H1 (cell line): ENCODE data around the gene NSUN2. TPM values are rescaled to one million over a fixed set of nuclear protein-coding genes. Genes with fewer than 3 reads are reported as not detected.

Experiments
- CTCF ChIA-PET: fragments of 300-600 bp; sonication (Branson Sonifier 250); formaldehyde crosslinking; loops from one replicate; lab custom pipeline; 2021; ENCODE audit not compliant: partially characterized antibody; lab: Charles Lee
- POLR2A ChIA-PET: fragments of 300-600 bp; sonication (Branson Sonifier 250); formaldehyde crosslinking; loops from one replicate; lab custom pipeline; 2021; ENCODE audit warnings: inconsistent platforms; ENCODE audit not compliant: partially characterized antibody; lab: Charles Lee
- DNase-seq, 2 experiments: peaks; one replicate each; pipeline versions ENCODE4 v3.0.0 to v3.0.0-alpha.2; 2010 to 2022; ENCODE audit warnings: low spot score in 2 of 2, low read depth in 1 of 2, mixed read lengths in 1 of 2
- FAIRE-seq: peaks from 2 replicates; lab custom pipeline; 2011; peaks lifted over from hg19 to GRCh38; lab: Jason Lieb, UNC
- H2AFZ ChIP-seq: 2 replicates; pipeline ENCODE4 v1.8.1; 2012; ENCODE audit warnings: low read length, inconsistent platforms
- H2AK5ac ChIP-seq: 2 replicates; pipeline ENCODE4 v1.6.1; 2013; ENCODE audit warnings: low read depth, low read length
- H2BK120ac ChIP-seq: replicated peaks from 2 replicates; pipeline ENCODE3; 2013; ENCODE audit warnings: low read depth, low read length, inconsistent platforms
- H2BK12ac ChIP-seq: 2 replicates; pipeline ENCODE4 v1.6.1; 2013; ENCODE audit warnings: low read depth, low read length
- H2BK15ac ChIP-seq: 2 replicates; pipeline ENCODE4 v1.6.1; 2013; ENCODE audit warnings: low read length
- H2BK20ac ChIP-seq: 2 replicates; pipeline ENCODE4 v1.6.1; 2013; ENCODE audit warnings: low read length
- H2BK5ac ChIP-seq: 2 replicates; pipeline ENCODE4 v1.6.1; 2013; ENCODE audit warnings: low read depth, low read length
- H3K14ac ChIP-seq: 2 replicates; pipeline ENCODE4 v1.6.1; 2013; ENCODE audit warnings: inconsistent platforms; ENCODE audit not compliant: insufficient read length
- H3K18ac ChIP-seq: 2 replicates; pipeline ENCODE4 v1.6.1; 2013; ENCODE audit warnings: low read length; ENCODE audit errors: extremely low read depth
- H3K23ac ChIP-seq: 2 replicates; pipeline ENCODE4 v1.6.1; 2013; ENCODE audit warnings: inconsistent platforms; ENCODE audit not compliant: insufficient read length
- H3K23me2 ChIP-seq: 2 replicates; pipeline ENCODE4 v1.6.1; 2013; ENCODE audit warnings: low read depth, low read length
- H3K27ac ChIP-seq: 2 replicates; pipeline ENCODE4 v1.6.1; 2011; ENCODE audit warnings: low read depth, low read length, inconsistent platforms
- H3K27me3 ChIP-seq, 4 experiments: replicated peaks in 1 of 4; 1 replicate in 1 of 4; 2 replicates in 3 of 4; pipeline versions ENCODE4 v1.6.1 to v1.8.1; 2011 to 2013; ENCODE audit warnings: low read length in 3 of 4, mild to moderate bottlenecking in 3 of 4, inconsistent platforms in 2 of 4, mixed read lengths in 2 of 4, moderate library complexity in 1 of 4; ENCODE audit not compliant: control insufficient read depth in 3 of 4, insufficient read depth in 3 of 4; ENCODE audit errors: extremely low read depth in 1 of 4
- H3K36me3 ChIP-seq, 4 experiments: 2 replicates each; pipeline versions ENCODE4 v1.6.1 to v1.8.1; 2011 to 2013; ENCODE audit warnings: mild to moderate bottlenecking in 4 of 4, low read length in 3 of 4, moderate library complexity in 2 of 4, control low read depth in 1 of 4, inconsistent platforms in 1 of 4; ENCODE audit not compliant: insufficient read depth in 4 of 4, control insufficient read depth in 2 of 4
- H3K4ac ChIP-seq: replicated peaks from 2 replicates; pipeline ENCODE3; 2013; ENCODE audit warnings: low read length, low read depth, mixed read lengths, inconsistent platforms; ENCODE audit not compliant: insufficient read length
- H3K4me1 ChIP-seq, 4 experiments: replicated peaks in 1 of 4; 1 replicate in 1 of 4; 2 replicates in 3 of 4; pipeline versions ENCODE4 v1.6.1 to v1.8.1; 2011 to 2013; ENCODE audit warnings: low read length in 3 of 4, inconsistent platforms in 2 of 4, mixed read lengths in 1 of 4; ENCODE audit not compliant: insufficient read depth in 4 of 4, control insufficient read depth in 3 of 4
- H3K4me2 ChIP-seq, 2 experiments: 2 replicates each; pipeline versions ENCODE4 v1.6.1 to v1.8.1; 2011 to 2013; ENCODE audit warnings: low read depth in 2 of 2, low read length in 2 of 2, control low read depth in 1 of 2, inconsistent platforms in 1 of 2, mild to moderate bottlenecking in 1 of 2; ENCODE audit not compliant: insufficient read depth in 1 of 2
- H3K4me3 ChIP-seq, 4 experiments: fragments of 200-600, 300-600 bp in 1 of 4; sonication (generic), shearing (Covaris generic), sonication (Bioruptor Twin) in 1 of 4; 2 replicates each; pipeline versions ENCODE4 v1.5.1 to v1.8.1; 2011 to 2016; ENCODE audit warnings: low read length in 4 of 4, low read depth in 3 of 4, control low read depth in 2 of 4, inconsistent platforms in 2 of 4, mild to moderate bottlenecking in 2 of 4, mixed read lengths in 1 of 4, moderate library complexity in 1 of 4; ENCODE audit not compliant: insufficient read depth in 2 of 4; ENCODE audit errors: extremely low read depth in 1 of 4
- H3K56ac ChIP-seq: replicated peaks from 2 replicates; pipeline ENCODE3; 2013; ENCODE audit warnings: low read depth, mild to moderate bottlenecking, mixed read lengths, low read length, inconsistent platforms; ENCODE audit not compliant: insufficient read length
- H3K79me1 ChIP-seq: 2 replicates; pipeline ENCODE4 v1.6.1; 2013; ENCODE audit warnings: low read depth, low read length, control low read depth
- H3K79me2 ChIP-seq, 2 experiments: 2 replicates each; pipeline versions ENCODE4 v1.6.1 to v1.8.1; 2012 to 2013; ENCODE audit warnings: low read length in 2 of 2, mild to moderate bottlenecking in 2 of 2, inconsistent platforms in 1 of 2; ENCODE audit not compliant: insufficient read depth in 2 of 2, control insufficient read depth in 1 of 2
- H3K9ac ChIP-seq, 4 experiments: replicated peaks in 1 of 4; 1 replicate in 1 of 4; 2 replicates in 3 of 4; pipeline versions ENCODE4 v1.6.1 to v1.8.1; 2011 to 2013; ENCODE audit warnings: low read depth in 3 of 4, low read length in 3 of 4, control low read depth in 2 of 4, mild to moderate bottlenecking in 2 of 4, moderate library complexity in 2 of 4, inconsistent platforms in 1 of 4; ENCODE audit errors: extremely low read depth in 1 of 4
- H3K9me3 ChIP-seq, 2 experiments: 2 replicates each; pipeline versions ENCODE4 v1.6.1 to v1.8.1; 2012 to 2013; ENCODE audit warnings: mild to moderate bottlenecking in 2 of 2, moderate library complexity in 2 of 2, control low read depth in 1 of 2, inconsistent platforms in 1 of 2, low read depth in 1 of 2, low read length in 1 of 2, mixed read lengths in 1 of 2; ENCODE audit not compliant: insufficient read depth in 2 of 2
- H4K20me1 ChIP-seq, 2 experiments: replicated peaks in 1 of 2; 2 replicates each; pipeline versions ENCODE3 to v1.8.1; 2011 to 2013; ENCODE audit warnings: inconsistent platforms in 2 of 2, low read length in 2 of 2, mild to moderate bottlenecking in 1 of 2; ENCODE audit not compliant: insufficient read depth in 2 of 2, control insufficient read depth in 1 of 2
- H4K5ac ChIP-seq: 2 replicates; pipeline ENCODE4 v1.6.1; 2013; ENCODE audit warnings: low read length, low read depth, mixed read lengths, inconsistent platforms; ENCODE audit not compliant: insufficient read length
- H4K8ac ChIP-seq: 2 replicates; pipeline ENCODE4 v1.8.0; 2013; ENCODE audit warnings: mild to moderate bottlenecking, moderate library complexity, low read length, inconsistent platforms; ENCODE audit not compliant: insufficient read depth; ENCODE audit errors: extremely low read depth
- H4K91ac ChIP-seq: replicated peaks from 2 replicates; pipeline ENCODE3; 2013; ENCODE audit warnings: low read length, mixed read lengths, inconsistent platforms; ENCODE audit not compliant: insufficient read length
- BACH1 ChIP-seq: IDR thresholded peaks from 2 replicates; pipeline ENCODE4 v1.6.1; 2012; ENCODE audit warnings: low read length, improper control_type of control experiment
- EZH2 ChIP-seq: fragments of 200-600 bp; sonication (generic); IDR thresholded peaks from 2 replicates; pipeline ENCODE4 v1.7.1; 2012; ENCODE audit warnings: low read depth, mild to moderate bottlenecking, moderate library complexity, low read length, inconsistent platforms; ENCODE audit not compliant: severe bottlenecking
- KDM4A ChIP-seq: IDR thresholded peaks from one replicate; pipeline ENCODE4 v1.7.1; 2012; ENCODE audit warnings: low read depth, mild to moderate bottlenecking, moderate library complexity, low read length, inconsistent platforms; ENCODE audit not compliant: severe bottlenecking
- NANOG ChIP-seq: IDR thresholded peaks from 2 replicates; pipeline ENCODE4 v1.6.1; 2011; ENCODE audit warnings: low read length, low read depth, mild to moderate bottlenecking, inconsistent platforms; ENCODE audit not compliant: insufficient read depth, poor library complexity, severe bottlenecking
- NRF1 ChIP-seq: IDR thresholded peaks from 2 replicates; pipeline ENCODE4 v1.6.1; 2011; ENCODE audit warnings: mild to moderate bottlenecking, low read depth, low read length, improper control_type of control experiment
- RBBP5 ChIP-seq: IDR thresholded peaks from 2 replicates; pipeline ENCODE4 v1.7.1; 2012; ENCODE audit warnings: low read depth, mild to moderate bottlenecking, inconsistent platforms, low read length, moderate library complexity, borderline replicate concordance
- SAP30 ChIP-seq: fragments of 300-600 bp; sonication (generic); IDR thresholded peaks from 2 replicates; pipeline ENCODE4 v1.7.1; 2012; ENCODE audit warnings: low read length, moderate library complexity, mild to moderate bottlenecking, inconsistent platforms; ENCODE audit not compliant: insufficient read depth, insufficient replicate concordance
- SP1 ChIP-seq: IDR thresholded peaks from 2 replicates; pipeline ENCODE4 v1.6.1; 2011; ENCODE audit warnings: low read depth, low read length
- WGBS, 2 experiments: shearing (Covaris generic) in 1 of 2; methylation state at CpG; one replicate each; pipeline versions ENCODE4 v1.1.6 to v1.1.7; 2013 to 2015; ENCODE audit warnings: low lambda C conversion rate in 2 of 2, mixed read lengths in 2 of 2, inconsistent platforms in 1 of 2, low coverage in 1 of 2, missing lambda C conversion rate in 1 of 2; ENCODE audit not compliant: insufficient replicate concordance in 2 of 2, insufficient coverage in 1 of 2, insufficient read length in 1 of 2; ENCODE audit errors: extremely low coverage in 1 of 2, missing lambda C conversion rate in 1 of 2; 5-methylcytosine and 5-hydroxymethylcytosine counted together
- polyA plus RNA-seq, 7 experiments: library from polyadenylated mRNA; depleted of rRNA in 3 of 7; stranded (reverse) in 5 of 7; unstranded in 2 of 7; fragments of >200 nt in 5 of 7; fragments of 200-250 nt in 2 of 7; gene quantifications; 1 replicate in 5 of 7; 2 replicates in 1 of 7; 4 replicates in 1 of 7; pipeline versions ENCODE4 v1.2.1 to v1.2.3, GENCODE V29; 2011 to 2013; ENCODE audit warnings: missing spikeins in 2 of 7, mixed read lengths in 2 of 7
- total RNA-seq: library from RNA; stranded (reverse); fragmentation: NEBNext Ultra II Directional; extraction: Animal tissue kit (Norgen Biotek cat#: 25700); gene quantifications from 2 replicates; pipeline ENCODE4 v1.2.1, GENCODE V29; 2021

NSUN2 gene
- total and polyA plus RNA-seq, 2 of the 8 experiments (the other 6 are each of a cell fraction or from before 2014, with no cell fraction given): 47.3 to 94.7 TPM

DNA sequence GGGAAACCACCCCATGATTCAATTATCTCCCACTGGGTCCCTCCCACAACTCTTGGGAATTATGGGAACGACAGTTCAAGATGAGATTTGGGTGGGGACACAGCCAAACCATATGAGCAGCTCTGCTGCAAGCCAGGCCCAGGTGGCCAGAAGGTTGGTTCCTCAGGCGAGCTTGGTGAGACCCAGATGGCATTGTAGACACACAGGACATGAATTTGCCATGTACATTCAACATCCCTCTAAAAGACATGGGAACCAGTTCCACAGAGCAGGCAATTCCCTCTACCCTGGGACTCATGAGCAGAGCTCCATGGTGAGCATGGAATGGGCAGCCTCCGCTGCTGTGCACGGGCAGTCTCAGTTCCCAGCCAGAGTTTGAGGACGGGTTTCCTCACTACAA, 53.3 kb downstream of the NSUN2 start:
- Histone ChIP-seq H3K27me3 (peaks cover 0 to 19% (median 18%) of the 10 kb centered on the region in 4 experiments; a peak in 6 of 7 replicates), H2AK5ac (no peak overlapping the region), H3K56ac (no peak overlapping the region), H3K18ac (no peak overlapping the region), H3K36me3 (no peaks in the 10 kb centered on the region), H3K23me2 (peaks cover 7% of the 10 kb centered on the region; the same call in 1 of the 2 replicates), H4K20me1 (no peaks in the 10 kb centered on the region), H2BK5ac (no peak overlapping the region), H2BK20ac (no peak overlapping the region), H4K5ac (no peak overlapping the region), H2BK120ac (no peak overlapping the region), H2AFZ (no peak overlapping the region), H2BK15ac (no peak overlapping the region), H3K4me2 (no peak overlapping the region), H3K4me1 (peaks cover 0 to 7% (median 3%) of the 10 kb centered on the region in 4 experiments; a peak in 6 of 7 replicates), H3K14ac (no peak overlapping the region), H4K91ac (no peak overlapping the region), H3K23ac (no peak overlapping the region), H3K4ac (no peak overlapping the region), H3K9ac (no peak overlapping the region), H3K4me3 (no peak overlapping the region), H3K79me2 (no peaks in the 10 kb centered on the region), H3K27ac (no peak overlapping the region), H3K79me1 (no peaks in the 10 kb centered on the region), H2BK12ac (no peak overlapping the region), H3K9me3 (peaks cover 6 to 9% of the 10 kb centered on the region in 2 experiments; a peak in 2 of 4 replicates), H4K8ac (no peak overlapping the region)
- 96% methylated on average over 5 of the region's 5 CpGs; no CpG with 5 or more reads in 1 of the 2 experiments for WGBS, 2 experiments
- FAIRE-seq: no peak
- DNase-seq: no peak
- ChIA-PET CTCF (interaction anchor here (0.6 kb wide), 1 partner anchor 71 kb away, joined by 3 read pairs; no protein-coding TSS in a partner anchor), POLR2A (interaction anchor here (0.5 kb wide), 1 partner anchor 49 kb away, joined by 3 read pairs; no protein-coding TSS in a partner anchor)
- TF ChIP-seq KDM4A (no peak), SAP30 (no peak), NANOG (no peak), BACH1 (no peak), NRF1 (no peak), SP1 (no peak), EZH2 (no peak), RBBP5 (no peak)
